ENCODE results near the gene FTO.

The FTO gene

DNA sequence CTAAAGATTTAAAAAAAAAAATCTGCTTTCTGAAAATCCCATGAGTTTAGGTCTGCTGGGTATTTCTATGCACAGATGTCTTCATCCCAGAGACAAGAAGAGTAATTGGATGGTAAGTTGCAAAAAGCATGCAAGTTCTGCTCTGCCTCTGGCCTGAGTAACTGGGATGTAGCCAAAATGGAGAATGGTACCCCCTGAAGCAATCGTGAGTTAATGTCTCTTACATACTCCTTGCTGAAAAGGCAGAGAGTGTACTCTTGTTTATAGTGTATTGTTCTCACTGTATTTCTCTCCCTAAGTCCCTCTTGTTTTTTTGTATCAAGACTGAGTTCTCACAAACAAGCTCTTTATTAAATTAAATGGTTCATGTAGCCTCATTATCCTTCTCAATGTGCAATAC lies 323.6 kb downstream of the FTO start:
- no peak for DNase-seq

- no peak for DNase-seq
Measured at GRCh38 chr16:54027995-54028394, 324.0 kb downstream of the FTO start.

DNA sequence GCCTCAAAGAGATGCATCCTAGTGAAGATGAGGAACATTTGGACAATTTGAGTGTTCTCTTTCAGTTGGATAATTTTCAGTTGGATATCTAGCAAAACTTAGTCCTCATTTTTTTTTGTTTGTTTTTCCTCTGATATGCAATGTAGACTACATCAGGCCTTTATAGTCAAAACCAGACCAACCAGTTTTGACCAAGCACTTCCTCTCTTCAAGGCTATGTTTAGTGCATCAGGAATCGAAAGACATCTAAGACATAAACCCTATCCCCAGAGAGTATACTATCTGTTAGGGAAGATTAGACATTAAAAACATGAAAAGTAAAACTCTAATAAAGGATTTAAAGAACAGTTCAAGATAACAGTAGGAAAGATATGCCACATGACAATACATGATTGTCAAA lies 326.5 kb downstream of the FTO start:
- no peak for DNase-seq

DNA sequence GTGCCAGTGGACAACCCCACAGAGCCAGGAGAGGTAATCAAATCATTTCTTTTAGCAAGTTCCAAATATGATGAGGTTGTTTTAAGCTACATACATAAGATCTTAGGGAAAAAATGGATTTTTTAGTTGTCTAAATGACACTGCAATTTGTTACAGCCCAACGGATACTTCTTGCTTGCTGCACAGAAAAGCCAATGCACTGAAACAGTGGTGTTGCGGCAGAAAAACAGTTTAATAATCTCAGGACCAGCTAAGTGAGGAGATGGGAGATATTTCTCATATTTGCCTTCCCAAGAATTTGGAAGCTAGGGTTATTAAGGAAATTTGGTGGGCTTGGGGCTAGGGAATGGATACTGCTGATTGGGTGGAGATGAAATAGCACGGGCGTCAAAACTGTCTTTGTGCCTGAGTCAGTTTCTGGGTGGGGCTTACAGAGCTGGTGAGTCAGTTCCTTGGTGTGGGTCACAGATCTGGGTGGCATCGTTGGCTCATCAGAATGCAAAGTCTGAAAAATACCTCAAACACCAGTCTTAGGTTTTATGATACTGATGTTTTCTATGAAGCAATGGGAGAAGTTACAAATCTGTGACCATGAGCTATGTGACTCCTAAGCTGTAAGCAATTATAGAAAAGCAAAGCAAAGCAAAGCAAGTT lies 327.3 kb downstream of the FTO start:
- no peak for DNase-seq

- no peak for DNase-seq
Measured at GRCh38 chr16:54033747-54034146, 329.8 kb downstream of the FTO start.

DNA sequence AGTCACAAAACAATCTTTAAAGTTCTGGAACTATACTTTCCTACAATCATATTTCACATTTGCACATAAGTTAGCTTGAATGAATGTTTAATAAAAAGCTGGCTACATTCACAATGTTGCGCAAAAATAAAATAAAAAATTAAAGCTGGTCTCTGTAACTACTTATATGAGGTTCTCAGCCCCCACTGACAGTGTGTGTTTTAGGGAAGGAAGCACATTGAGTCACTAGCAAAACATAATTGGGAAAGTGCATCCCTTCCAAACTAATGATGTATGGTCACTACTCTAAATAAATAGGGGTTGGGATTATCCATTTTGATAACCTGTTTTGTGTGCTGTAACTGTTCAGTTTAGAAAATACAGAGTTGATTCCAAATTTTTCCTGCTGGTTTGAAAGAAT lies 330.7 kb downstream of the FTO start:
- DNase-seq = no peak

DNA sequence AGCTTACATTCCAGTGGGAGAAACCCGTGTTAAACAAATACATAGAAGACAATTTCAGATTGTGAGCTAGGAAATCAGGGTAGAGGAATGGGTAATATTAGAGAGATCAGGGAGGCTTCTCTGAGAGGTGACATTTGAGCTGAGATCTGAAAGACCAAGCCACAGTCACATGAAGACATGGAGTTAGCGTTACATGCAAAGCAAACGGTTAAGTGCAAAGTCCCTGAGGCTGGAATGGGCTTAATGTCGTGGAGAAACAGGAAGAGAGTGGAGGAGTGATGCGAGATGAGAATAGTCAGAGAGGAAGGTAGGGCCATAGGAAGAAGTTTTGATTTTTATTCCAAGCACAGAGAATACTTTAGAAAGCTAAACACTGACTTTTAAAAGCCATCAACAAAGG lies 336.5 kb downstream of the FTO start:
- no peak for DNase-seq

DNA sequence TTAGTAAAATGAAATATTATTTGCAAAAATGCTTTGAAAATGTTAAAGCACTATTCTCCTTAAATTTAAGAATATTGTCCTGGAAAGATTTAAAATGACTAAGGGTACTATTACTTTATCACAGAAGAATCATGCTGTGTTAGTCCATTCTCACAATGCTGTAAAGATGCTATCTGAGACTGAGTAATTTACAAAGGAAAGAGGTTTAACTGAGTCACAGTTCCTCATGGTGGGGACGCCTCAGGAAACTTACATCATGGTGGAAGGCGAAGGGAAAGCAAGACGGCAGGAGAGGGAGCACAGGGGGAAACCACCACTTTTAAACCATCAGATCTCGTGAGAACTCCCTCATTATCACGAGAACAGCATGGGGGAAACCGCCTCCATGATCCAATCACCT lies 337.0 kb downstream of the FTO start:
- DNase-seq = no peak

DNA sequence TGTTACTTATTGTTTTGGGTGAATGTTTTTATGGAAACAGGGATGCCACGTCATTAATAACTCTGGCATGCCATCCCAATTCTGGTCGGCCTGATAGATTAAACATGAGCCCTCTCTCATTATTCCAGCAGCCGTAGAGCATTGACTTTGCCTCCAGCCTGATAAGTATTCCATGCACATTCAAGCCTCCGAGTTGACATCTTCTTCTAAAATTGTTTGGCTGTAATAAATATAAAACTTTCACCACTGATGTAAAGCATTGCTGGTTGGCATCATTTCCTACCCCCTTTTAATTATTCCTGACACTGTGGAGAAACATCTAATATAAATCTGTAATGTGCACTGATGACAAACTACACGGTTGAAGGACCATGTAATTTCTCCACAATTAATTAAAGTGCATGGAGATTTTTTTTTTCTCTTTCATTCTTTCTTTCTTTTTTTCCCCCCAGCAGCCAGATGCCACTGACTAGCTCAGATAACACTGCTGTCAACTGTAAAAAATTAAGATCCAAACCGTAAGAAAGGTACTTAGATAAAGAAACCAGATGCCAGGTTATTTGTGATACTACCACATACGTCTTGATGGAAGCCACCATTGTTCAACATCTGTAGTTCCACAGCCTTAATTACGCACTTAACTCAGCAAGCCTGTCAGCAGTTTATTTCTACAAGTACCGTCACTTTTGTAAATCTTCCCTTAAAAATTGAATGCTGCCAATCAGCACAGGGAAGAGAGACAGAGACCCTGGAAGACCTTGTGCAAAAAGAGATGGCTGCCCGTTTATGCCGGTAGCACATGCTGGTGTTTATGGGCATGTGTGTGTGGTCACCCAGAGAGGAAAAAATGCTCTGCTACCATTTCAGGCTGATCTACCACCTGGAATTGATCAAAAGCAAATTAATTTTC lies 344.9 kb downstream of the FTO start:
- no peak for DNase-seq

DNA sequence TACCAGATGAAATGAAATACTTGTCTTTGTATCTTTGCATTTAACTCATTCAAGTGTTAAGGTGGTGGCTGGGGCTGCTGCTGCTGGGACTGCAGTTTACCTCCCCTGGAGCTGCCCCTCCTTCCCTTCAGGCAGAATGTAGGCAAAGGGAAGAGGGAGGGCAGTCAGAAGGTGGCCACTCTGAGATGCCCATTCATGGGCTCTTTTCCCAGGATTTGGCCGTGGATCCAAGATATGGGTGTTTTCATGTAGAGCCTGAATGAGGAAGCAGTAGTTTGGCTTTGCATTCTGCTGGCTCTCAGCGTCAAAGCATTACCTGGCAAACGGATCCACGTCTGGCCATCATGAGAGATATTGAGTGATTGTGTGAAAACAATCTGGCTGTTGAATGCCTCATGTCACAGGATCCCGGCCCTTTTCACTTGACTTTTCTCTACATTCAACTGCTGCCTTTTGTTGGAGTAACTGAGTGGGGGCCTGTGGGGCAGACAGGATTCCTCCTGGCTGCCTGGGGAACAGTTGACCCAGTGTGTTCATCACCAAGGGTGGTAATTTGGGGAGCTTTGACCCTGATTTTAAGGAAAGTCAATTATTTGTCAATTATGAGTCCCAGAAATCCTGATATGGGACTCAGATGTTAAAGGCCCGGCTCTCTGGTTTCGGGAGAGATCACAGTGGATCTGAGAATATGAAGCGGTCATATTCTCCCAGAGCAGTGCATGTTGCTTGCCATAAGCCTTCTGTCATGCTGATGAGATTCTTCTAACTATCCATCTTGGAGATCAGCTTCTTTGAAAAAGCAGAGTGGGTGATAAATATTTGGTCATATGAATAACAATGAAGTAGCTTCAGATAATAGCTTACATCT lies 345.9 kb downstream of the FTO start:
- DNase-seq = no peak

GRCh38 chr16:54050459-54051210 lies 346.7 kb downstream of the FTO start:
- no peak for DNase-seq

DNA sequence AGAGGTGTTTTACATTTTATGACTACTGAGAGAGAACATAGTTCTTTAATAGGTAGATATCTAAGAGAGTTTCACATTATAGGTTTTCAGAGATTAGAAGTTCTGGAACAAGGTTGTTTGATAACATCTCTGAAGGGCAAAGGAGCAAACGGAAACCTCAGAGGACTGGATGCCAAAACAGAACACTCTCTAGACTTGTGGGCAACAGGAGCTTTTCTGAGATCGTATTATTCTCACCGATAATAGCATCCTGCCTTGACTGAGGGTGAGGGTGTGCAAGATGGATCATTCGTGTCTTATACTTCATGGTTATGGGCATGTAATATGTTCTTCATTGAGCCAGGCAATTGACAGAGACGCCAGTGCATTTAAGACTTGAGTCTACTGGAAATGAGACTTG lies 347.9 kb downstream of the FTO start:
- no peak for DNase-seq

DNA sequence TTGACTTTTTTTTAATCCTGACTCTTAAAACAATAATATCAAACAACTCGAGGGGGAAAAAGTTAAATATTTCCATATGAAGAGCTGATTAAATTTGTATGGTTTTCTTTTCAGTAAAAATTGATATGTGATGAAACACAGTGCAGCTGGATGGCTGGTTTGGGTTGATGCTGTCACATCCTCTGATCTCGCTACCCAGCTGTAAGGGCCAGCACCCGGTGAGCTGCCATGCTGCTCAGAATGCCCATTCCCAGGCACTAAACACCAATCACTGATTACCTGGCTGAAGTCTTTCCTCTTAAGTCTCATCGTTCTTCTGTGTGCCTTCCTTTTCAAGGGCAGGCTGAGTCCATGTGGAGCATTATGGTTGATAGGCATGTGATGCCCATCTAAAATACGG lies 348.3 kb downstream of the FTO start:
- DNase-seq = no peak

- DNase-seq = no peak
Measured at GRCh38 chr16:54053891-54054820, 350.2 kb downstream of the FTO start.

DNA sequence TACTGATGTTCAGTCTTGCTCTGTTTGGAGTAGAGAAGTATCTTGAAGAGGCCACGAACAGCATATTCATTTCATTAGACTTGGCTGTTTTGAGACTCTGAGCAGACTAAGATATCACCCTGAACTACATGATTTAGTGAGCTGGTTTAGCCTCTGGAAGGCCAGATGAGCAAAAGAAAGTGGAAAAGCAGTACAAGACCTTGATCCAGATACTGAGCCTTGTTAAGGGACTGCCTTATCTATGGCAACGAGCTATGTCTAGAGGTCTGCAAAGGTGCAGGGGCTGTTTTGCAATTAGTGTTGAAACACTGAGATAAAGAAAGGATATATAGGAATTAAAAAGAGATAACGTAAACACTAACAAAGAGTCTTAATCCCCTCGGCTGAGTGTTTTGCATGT lies 351.2 kb downstream of the FTO start:
- no peak for DNase-seq

- DNase-seq = no peak
Measured at GRCh38 chr16:54055864-54056263, 351.9 kb downstream of the FTO start.

DNA sequence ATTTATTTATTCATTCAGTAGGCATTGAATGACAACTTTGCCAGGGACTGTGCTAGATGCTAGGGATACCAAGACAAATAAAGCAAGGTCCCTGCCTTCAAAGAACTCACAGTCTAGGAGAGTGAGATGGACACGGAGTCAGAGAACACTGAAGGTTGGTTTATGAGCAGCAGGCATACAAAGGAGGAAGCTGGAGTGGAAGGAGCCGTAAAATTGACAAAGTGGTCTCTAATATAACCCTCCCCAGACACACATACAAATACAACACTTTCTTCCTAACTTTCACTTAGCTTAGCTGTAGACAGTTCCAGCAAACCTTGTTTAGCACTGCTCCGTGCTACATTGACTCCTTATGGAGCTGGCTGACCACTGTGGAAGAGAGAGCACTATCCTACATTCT lies 353.0 kb downstream of the FTO start:
- DNase-seq = no peak

DNA sequence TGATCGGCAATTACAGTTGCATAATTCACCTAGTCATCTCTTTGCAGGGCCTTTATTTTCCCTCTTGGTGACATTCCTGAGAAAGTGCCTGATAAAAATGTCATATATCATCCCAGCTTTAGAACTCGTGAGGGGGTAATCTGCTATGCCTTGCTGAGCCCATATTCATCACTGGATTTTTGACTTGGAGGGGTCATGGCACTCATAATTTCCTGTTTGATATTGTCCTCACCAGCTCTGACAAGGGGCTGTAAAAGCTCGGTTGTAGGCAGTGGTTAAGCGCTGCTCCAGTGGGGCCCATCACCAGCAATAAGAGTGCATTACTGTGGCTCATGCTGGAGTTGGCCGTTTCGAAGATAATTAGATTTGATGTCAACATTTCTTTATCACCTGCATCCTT lies 355.4 kb downstream of the FTO start:
- no peak for DNase-seq

GRCh38 chr16:54060599-54061421 lies 356.9 kb downstream of the FTO start:
- no peak for DNase-seq

GRCh38 chr16:54061454-54061853 lies 357.5 kb downstream of the FTO start:
- DNase-seq = no peak

All from cerebellar nuclear complex (tissue), 1 donor.